PC-3 (cell line): Measurements from ENCODE around the gene ARHGAP42.
A peak's percentile ranks its signal among the peaks of the same experiment; 100 is the strongest.

Experiments used
- CTCF ChIP-seq: fragments of 300-600 bp; sonication (generic); conservative IDR thresholded peaks from 2 replicates; pipeline ENCODE4 v1.5.1; 2017; ENCODE audit warnings: antibody characterized with exemption, low read depth, mild to moderate bottlenecking, low read length
- EZH2 ChIP-seq: fragments of 300-600 bp; sonication (generic); IDR thresholded peaks from one replicate; pipeline ENCODE4 v1.6.1; 2017; ENCODE audit warnings: antibody characterized with exemption, mild to moderate bottlenecking, low read length; ENCODE audit not compliant: unreplicated experiment

DNA sequence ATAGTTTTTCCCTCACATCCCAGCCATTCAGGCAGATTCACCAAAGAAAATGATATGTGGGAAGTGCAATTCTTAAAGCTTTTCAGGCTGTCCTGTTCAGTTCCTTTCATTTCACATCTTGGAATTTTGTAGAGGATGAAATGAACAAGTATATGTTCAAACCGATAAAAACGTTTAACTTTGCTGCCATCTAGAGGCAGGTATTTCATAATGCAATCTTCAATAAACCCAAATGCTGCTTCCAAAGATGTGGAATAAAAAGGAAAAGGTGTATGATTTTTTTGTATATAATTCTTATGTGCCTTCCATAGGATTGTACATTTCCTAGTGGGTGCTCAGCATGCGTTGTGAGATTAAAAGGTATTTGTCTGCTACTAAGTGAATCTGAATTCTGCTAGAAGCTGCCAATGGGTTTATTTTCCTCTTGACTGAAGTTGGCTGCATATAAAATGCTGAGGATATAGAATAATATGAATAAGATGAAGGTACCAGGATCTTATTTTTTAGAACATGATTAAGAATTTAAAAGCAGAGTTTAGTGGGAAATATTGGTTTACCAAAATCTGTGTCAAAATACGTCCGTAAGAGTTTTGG lies 243.2 kb downstream of the ARHGAP42 start:
- peak; percentile 92 for TF ChIP-seq CTCF
- TF ChIP-seq EZH2, result no peak
